Kidney epithelial cell (primary cell): ENCODE measurements around the gene SHISA4. TPM values are rescaled to one million over a fixed set of nuclear protein-coding genes. Genes with fewer than 3 reads are reported as not detected.
"Not testable (repeated sequence)": the region's sequence is repeated elsewhere in the genome, so short reads cannot be mapped to it uniquely, and the experiment has no call there.

Source experiments
- DNase-seq: peaks from one replicate; pipeline ENCODE4 v3.0.0-alpha.2; 2010; ENCODE audit warnings: low read depth
- H3K27me3 ChIP-seq: 2 replicates; pipeline ENCODE4 v1.6.0; 2011; ENCODE audit warnings: low read length; ENCODE audit not compliant: control insufficient read depth, insufficient read depth
- H3K36me3 ChIP-seq: 2 replicates; pipeline ENCODE4 v1.5.1; 2011; ENCODE audit warnings: low read length; ENCODE audit not compliant: control insufficient read depth, insufficient read depth
- H3K4me3 ChIP-seq: 2 replicates; pipeline ENCODE4 v1.5.1; 2011; ENCODE audit warnings: low read depth, mild to moderate bottlenecking, control low read depth, low read length
- total RNA-seq: library from RNA; depleted of rRNA; stranded (reverse); fragments of >200 nt; gene quantifications from 2 replicates; pipeline ENCODE4 v1.2.3, GENCODE V29; 2015
- TF ChIP-seq, protein P1 (sequence below): IDR thresholded peaks from 2 replicates; pipeline ENCODE4 v1.5.1; 2011; ENCODE audit warnings: mild to moderate bottlenecking, moderate library complexity, low read length, control low read depth, inconsistent platforms; ENCODE audit not compliant: insufficient read depth, poor library complexity, severe bottlenecking

The SHISA4 gene
- total RNA-seq, 1 donor from 2014 or later: 22.6 TPM

DNA sequence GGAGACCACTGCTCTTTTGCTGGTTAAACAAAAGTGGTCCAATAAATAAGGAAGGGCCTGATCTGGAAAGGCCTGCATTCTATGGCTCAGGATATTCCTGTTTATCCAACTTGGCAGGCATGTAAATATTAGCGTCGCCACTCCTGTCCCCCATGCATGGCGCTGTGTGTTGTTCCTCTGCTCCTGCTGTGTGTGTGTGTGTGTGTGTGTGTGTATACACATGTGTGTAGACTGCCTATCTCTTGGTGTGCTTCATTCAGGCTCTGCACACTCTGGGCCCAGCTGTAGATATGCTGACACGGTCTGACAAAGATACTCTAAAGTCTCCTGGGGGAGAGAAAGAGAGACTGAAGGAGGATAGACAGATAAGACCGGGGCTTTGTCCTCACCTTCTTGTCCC is 50.9 kb downstream of the SHISA4 start:
- no peak for DNase-seq

DNA sequence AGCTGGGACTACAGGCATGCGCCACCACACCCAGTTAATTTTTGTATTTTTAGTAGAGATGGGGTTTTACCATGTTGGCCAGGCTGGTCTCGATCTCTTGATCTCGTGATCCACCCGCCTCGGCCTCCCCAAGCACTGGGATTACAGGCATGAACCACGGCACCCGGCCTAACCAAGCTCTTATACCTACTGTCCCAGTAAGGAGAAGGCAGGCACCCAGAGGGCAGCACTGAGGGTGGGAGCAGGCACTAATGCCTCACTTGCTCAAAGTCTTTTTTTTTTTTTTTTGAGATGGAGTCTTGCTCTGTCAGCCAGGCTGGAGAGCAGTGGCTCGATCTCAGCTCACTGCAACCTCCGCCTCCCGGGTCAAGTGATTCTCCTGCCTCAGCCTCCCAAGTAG is 51.6 kb downstream of the SHISA4 start:
- not testable (repeated sequence) for H3K27me3 ChIP-seq, H3K36me3 ChIP-seq, DNase-seq, H3K4me3 ChIP-seq

More for the DNA sequence above, 50.9 kb downstream of the SHISA4 start:
- Histone ChIP-seq H3K36me3 (no peaks in the 10 kb centered on the region), H3K27me3 (no peaks in the 10 kb centered on the region), H3K4me3 (no peak overlapping the region)
- TF ChIP-seq, protein P1, sequence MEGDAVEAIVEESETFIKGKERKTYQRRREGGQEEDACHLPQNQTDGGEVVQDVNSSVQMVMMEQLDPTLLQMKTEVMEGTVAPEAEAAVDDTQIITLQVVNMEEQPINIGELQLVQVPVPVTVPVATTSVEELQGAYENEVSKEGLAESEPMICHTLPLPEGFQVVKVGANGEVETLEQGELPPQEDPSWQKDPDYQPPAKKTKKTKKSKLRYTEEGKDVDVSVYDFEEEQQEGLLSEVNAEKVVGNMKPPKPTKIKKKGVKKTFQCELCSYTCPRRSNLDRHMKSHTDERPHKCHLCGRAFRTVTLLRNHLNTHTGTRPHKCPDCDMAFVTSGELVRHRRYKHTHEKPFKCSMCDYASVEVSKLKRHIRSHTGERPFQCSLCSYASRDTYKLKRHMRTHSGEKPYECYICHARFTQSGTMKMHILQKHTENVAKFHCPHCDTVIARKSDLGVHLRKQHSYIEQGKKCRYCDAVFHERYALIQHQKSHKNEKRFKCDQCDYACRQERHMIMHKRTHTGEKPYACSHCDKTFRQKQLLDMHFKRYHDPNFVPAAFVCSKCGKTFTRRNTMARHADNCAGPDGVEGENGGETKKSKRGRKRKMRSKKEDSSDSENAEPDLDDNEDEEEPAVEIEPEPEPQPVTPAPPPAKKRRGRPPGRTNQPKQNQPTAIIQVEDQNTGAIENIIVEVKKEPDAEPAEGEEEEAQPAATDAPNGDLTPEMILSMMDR: no peak

DNA sequence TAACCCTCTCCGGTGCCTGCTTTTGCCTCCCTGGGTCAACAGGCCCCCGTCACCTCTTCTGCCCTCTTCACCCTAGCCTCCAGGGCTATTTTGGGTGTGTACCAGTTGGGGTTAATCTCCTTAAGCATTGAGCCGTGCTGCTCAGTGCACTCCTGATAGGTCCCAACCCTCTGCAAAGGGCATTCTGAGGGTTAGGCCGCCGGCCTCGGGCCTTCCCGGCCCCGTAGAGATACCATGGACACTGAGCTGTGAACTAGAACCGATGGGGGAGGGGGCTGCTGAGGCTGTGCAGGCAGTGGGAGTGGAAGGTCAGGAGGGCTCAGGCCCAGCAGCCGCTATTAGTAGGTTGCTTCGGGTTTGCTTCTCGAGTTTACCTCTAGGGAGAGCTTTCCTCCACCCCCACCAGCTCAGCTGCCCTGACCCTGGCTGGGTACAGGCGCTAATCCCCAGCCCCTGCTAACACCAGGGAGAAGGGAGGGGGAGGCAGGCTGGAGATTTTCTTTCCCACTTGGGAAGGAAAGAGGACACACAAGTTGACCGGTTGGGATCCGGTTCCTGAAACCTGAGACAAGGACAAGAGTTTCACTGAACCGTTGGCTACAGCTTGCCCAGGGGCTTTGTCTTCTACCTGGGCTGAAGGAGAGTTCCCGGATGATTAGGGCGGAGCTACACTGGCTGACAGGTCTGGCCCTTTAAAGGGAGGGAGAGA is 52.9 kb downstream of the SHISA4 start:
- no peak for DNase-seq
- no peak overlapping the region for H3K4me3 ChIP-seq
- no peaks in the 10 kb centered on the region for H3K27me3 ChIP-seq
- TF ChIP-seq, protein P1: no peak
- no peaks in the 10 kb centered on the region for H3K36me3 ChIP-seq

DNA sequence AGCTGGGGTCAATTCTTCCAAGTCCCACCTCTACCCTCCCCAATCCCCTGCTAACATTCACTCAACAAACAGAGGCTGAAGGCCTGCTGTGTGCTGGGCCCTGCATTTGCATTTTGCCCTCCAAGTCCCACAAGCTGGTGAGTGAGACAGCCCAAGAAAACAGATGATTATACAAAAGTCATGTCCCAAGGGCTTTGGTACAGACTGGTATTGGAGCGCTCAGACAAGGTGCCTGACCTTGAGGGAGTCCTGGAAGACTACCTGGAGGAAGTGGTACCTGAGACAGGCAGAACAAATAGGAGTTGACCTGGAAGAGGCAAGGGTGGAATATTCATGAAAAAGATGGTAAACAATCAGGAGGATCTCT is 53.4 kb downstream of the SHISA4 start:
- TF ChIP-seq, protein P1: no peak

More for the DNA sequence above, 53.4 kb downstream of the SHISA4 start:
- DNase-seq: no peak
- Histone ChIP-seq H3K27me3 (no peaks in the 10 kb centered on the region), H3K36me3 (no peaks in the 10 kb centered on the region), H3K4me3 (no peak overlapping the region)

Other genes with a start within 250 kb of the SHISA4 start
- 20.8 and 23.6 TPM in 2 replicates for gene IPO9, start 59.7 kb upstream of the SHISA4 start, total RNA-seq
- gene LMOD1, start 57.6 kb downstream of the SHISA4 start, total RNA-seq: under 0.01 and 0.07 TPM in 2 replicates
- 41.2 and 47.2 TPM in 2 replicates for gene TIMM17A, start 66.6 kb downstream of the SHISA4 start, total RNA-seq
- 75.8 and 97.4 TPM in 2 replicates for gene RNPEP, start 93.8 kb downstream of the SHISA4 start, total RNA-seq
- 128 and 153 TPM in 2 replicates for gene ELF3, start 121.7 kb downstream of the SHISA4 start, total RNA-seq
- gene GPR37L1, start 234.0 kb downstream of the SHISA4 start, total RNA-seq: 0.04 and 0.07 TPM in 2 replicates